GM19438 (cell line): ENCODE data around the gene GMDS.
A peak's percentile ranks its signal among the peaks of the same experiment; 100 is the strongest.

ENCODE experiments used
- ATAC-seq: cut with Tn5 transposase; IDR thresholded peaks from one replicate; pipeline ENCODE4 v1.9.1; 2021; ENCODE audit warnings: low read depth; ENCODE audit not compliant: unreplicated experiment

Gene GMDS

GRCh38 chr6:2242311-2242710 is 3.1 kb downstream of the GMDS start:
- ATAC-seq: no peak

- ATAC-seq: no peak
These were observed 4.4 kb downstream of the GMDS start for GRCh38 chr6:2240961-2241360.

- ATAC-seq: no peak
These were observed 8.4 kb downstream of the GMDS start for GRCh38 chr6:2237001-2237400.

- ATAC-seq: no peak
These were observed 9.5 kb downstream of the GMDS start for GRCh38 chr6:2235777-2236495.

GRCh38 chr6:2232445-2232844 is 13.0 kb downstream of the GMDS start:
- ATAC-seq: no peak

- ATAC-seq: no peak
These were observed 14.0 kb downstream of the GMDS start for GRCh38 chr6:2231438-2231837.

GRCh38 chr6:2230659-2231277 is 14.6 kb downstream of the GMDS start:
- ATAC-seq: peak; percentile 71

- no peak for ATAC-seq
These were observed 15.7 kb downstream of the GMDS start for GRCh38 chr6:2229742-2230141.

- no peak for ATAC-seq
These were observed 16.4 kb downstream of the GMDS start for GRCh38 chr6:2229039-2229438.

GRCh38 chr6:2228392-2228791 is 17.0 kb downstream of the GMDS start:
- no peak for ATAC-seq

- no peak for ATAC-seq
These were observed 18.6 kb downstream of the GMDS start for GRCh38 chr6:2226775-2227174.

- no peak for ATAC-seq
These were observed 19.7 kb downstream of the GMDS start for GRCh38 chr6:2225422-2226392.

- ATAC-seq: no peak
These were observed 20.5 kb downstream of the GMDS start for GRCh38 chr6:2224847-2225382.

GRCh38 chr6:2222275-2222842 is 23.0 kb downstream of the GMDS start:
- ATAC-seq: no peak

GRCh38 chr6:2221726-2222274 is 23.6 kb downstream of the GMDS start:
- ATAC-seq: no peak

- no peak for ATAC-seq
These were observed 25.3 kb downstream of the GMDS start for GRCh38 chr6:2220154-2220553.

- ATAC-seq: no peak
These were observed 26.5 kb downstream of the GMDS start for GRCh38 chr6:2218866-2219265.

- ATAC-seq: no peak
These were observed 28.5 kb downstream of the GMDS start for GRCh38 chr6:2216794-2217383.

- ATAC-seq: no peak
These were observed 30.1 kb downstream of the GMDS start for GRCh38 chr6:2215342-2215741.

GRCh38 chr6:2213086-2213485 is 32.3 kb downstream of the GMDS start:
- no peak for ATAC-seq
